Fibroblast of skin of abdomen (primary cell): ENCODE data around the gene C1QTNF3.
A peak's percentile ranks its signal among the peaks of the same experiment; 100 is the strongest.

Experiments used
- DNase-seq: peaks from one replicate; pipeline ENCODE4 v3.0.0-alpha.2; 2013

The C1QTNF3 gene

DNA sequence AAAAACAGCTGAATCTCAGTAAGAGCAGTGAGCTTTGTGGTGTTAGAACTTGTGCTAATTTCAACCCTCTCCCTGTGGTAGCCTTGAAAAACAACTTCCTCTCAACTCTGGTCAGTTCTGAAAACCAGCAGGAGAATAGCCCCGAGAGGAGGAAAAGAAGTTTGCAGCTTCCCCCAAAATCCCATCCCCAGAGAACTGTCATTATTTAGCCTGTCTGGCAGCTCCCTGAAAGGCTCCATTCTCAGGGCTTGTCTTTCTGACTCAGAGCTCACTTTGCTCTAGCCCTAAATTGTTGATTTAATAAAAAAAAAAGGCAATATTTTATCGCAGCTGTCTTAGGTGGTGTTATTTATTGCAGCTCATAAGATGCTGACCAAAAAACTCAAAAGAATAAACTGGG lies 47.1 kb downstream of the C1QTNF3 start:
- DNase-seq = peak; percentile 40

DNA sequence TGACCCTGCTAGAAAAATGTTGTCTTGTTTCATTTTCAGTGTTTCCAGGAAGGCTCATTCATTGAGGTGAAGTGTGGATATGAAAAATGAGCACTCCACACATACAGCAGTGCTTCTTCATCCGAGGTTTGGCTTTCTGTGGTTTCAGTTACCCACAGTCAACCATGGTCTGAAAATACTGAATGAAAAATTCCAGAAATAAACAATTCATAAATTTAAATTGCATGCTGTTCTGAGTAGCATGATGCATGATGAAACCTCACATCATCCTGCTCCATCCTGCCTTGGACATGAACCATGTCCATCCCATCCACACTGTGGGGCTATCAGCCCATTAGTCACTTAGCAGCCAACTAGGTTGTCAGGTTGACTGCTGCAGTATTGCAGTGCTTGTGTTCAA lies 48.2 kb downstream of the C1QTNF3 start:
- peak; percentile 94 for DNase-seq

DNA sequence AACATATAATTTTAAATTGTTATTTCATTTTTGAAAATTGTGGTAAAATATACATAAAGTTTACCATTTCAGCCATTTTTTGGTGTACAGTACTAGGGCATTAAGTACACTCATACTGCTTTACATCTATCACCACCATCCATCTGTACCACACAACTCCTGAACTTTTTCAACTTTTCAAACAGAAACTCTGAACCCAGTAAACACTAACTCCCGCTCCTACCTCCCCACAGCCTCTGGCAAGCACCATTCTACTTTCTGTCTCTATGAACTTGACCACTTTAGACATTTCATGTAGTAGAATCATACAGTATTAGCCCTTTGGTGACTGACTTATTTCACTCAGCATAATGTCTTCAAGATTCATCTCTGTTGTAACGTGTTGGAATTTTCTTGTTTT lies 50.1 kb downstream of the C1QTNF3 start:
- DNase-seq = no peak

DNA sequence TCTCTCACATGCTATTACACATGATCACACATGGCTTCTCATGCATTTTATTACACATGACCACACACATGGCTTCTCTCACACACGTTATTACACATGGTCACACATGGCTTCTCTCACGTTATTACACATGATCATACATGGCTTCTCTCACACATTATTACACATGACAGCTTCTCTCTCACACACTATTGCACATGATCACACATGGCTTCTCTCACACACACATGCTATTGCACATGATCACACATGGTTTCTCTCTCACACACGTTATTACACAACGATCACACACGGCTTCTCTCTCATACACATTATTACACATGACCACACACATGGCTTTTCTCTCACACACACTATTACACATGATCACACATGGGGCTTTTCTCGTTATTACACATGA lies 57.6 kb downstream of the C1QTNF3 start:
- no peak for DNase-seq

DNA sequence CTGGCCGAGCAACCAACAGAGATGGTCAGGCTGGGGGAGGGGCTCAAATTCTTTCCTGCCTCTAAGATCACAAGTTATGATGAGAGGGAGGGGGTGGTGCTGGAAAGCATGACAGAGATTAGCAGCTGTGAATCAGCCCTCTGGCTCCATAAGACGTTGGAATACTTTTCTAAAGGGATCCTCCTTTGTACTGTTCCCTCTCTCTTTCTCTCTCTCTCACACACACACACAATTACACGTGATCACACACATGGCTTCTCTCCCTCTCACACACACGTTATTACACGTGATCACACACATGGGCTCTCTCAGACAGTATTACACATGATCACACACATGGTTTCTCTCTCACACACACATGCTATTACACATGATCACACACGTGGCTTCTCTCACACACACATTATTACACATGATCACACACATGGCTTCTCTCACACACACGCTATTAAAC lies 58.3 kb downstream of the C1QTNF3 start, which contains the start of gene SLC45A2:
TSS of gene SLC45A2 (minus strand) at position 23 of the 454 bp plus-strand sequence. CDS start 110 bp downstream, outside the sequence.
- peak; percentile 75 for DNase-seq

DNA sequence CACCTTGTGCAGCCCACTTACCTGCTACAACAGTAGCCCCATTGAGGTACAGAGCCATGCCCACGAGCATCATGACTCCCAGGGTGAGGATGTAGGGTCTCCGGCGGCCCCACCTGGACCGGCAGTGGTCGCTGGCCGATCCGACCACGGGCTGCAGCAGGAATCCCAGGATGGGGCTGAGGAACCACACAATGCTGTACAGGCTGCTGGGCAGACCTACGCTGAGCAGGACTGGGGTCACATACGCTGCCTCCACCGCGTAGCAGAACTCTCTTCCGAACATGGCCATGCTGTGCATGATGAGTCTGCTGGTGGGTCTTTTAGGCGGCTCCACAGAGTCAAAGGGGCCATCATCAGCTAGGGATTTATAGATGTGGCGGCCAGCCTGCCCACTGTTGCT lies 58.8 kb downstream of the C1QTNF3 start:
- no peak for DNase-seq

DNA sequence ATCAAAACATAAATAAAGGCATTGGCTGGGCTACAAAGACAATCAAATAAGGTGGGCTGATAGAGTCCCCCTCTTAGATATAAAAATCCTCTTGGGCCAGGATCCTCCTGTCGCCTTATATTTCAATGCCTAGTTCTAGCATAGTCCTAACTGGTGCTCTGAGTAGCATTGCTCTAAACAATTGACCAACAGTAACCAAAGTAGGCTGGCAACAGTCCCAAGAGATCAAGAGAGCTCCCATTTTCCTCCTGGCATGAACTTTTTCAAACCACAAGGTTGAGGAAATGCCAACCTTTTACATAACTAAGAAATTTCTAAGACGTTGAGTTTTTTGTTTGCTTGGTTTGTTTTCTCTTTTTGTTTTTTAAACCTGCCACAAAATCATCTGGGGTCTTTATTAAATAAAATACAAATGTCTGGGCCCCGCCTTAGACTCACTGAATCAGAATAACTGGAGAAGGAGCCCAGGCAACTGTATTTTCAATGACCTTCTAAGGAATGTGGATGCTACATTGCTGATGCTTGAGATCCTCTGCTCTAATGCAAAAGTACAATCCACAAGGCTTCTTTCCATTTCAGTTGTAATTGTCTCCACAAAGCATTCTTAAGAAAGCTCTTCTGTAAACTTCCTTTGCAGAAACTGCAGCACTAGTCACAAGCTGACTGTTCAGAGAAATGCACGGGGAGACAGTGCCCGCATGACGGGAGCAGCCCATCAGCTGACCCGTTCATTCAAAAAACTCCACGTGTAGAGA lies 61.4 kb downstream of the C1QTNF3 start:
- DNase-seq = peak; percentile 10

DNA sequence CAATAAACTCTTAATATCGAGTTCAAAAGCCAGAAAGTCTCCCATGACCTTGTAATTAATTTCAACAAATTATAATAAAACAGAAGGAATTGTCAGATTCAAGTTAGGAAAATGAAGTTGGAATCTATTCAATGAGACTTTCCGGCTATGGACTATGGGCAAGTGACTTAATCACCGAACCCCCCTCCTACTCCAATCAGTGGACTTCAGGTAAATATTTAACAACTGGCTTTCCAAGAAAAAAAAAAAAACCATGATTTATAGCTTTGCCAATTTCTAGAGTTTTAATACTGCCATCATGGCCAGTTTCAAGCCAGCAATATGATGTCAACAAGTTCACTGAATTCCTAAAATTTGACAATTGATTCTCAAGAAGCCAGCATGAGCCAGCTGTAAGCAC lies 63.0 kb downstream of the C1QTNF3 start:
- no peak for DNase-seq

DNA sequence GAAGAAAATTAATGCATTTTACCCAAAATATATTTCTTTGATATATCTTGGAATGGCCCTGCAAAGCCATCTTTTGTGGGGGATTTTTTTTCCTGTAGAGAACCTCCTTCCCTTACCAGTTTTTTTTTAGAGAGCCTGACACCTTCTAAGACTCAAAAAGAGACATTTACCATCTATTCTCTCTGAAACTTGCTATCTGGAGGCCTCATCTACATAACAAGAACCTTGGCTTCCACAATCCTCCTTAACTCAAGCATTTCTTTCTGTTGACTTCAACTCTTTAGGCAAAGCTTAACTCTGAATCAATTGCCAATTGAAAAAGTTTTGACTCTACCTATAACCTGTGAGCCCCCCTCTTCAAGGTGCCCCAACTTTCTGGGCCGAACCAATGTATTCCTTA lies 64.7 kb downstream of the C1QTNF3 start:
- no peak for DNase-seq

DNA sequence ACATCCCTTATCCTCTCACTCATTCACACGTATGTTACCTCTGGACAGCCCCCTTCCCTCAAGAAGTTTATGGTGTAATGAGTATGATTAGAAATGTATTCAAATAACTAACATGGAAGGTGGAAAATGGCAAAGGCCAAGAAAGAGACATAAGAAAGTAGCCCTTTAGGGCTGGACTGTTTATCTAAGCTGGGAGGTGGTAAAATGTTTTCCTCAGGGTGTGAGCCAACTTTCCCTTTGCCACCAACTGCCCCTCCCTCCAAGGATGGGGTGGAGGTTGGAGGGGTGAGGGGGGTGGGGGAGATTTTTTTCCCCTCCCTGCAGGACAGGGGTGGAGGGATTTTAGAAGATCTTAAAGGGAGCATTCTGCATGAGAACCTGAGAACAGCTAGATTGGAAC lies 66.7 kb downstream of the C1QTNF3 start:
- DNase-seq = no peak

DNA sequence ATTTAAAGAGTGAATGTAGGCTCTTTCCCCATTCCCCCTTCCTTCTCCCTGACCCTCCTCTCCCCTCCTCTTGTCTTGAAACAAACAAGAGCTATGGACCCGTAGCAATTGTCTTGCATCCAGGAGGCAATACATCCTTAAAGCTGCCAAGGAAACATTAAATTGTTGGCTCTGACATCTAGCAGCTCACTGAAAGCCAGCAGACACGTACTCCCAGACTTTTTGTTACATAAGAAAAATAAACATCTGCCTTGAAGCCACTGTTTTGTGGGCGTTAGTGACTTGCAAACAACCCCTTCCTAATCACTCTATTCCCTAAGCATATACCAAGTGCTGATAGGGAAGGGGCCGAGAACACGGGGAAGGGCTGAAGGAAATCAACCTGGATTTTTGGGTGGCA lies 67.2 kb downstream of the C1QTNF3 start:
- peak; percentile 9 for DNase-seq

DNA sequence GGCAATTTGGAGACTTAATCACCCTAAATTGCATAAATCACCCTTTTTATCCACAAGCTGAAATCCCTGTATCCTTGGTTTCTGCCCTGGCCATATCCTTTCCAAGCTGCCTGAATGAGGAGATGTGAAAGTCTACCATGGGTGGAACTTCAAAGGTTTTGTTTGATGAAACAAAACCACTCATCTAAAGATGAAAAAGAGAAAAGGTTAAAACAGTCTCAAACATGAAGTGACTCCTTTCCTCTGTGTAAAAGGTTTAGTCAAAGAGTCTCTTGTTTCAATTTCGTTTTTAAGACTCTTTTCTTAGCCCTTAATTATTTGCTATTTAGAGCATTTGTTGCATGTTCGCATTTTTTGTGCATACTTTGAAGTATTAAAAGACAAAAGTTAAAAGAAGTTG lies 69.7 kb downstream of the C1QTNF3 start:
- no peak for DNase-seq

DNA sequence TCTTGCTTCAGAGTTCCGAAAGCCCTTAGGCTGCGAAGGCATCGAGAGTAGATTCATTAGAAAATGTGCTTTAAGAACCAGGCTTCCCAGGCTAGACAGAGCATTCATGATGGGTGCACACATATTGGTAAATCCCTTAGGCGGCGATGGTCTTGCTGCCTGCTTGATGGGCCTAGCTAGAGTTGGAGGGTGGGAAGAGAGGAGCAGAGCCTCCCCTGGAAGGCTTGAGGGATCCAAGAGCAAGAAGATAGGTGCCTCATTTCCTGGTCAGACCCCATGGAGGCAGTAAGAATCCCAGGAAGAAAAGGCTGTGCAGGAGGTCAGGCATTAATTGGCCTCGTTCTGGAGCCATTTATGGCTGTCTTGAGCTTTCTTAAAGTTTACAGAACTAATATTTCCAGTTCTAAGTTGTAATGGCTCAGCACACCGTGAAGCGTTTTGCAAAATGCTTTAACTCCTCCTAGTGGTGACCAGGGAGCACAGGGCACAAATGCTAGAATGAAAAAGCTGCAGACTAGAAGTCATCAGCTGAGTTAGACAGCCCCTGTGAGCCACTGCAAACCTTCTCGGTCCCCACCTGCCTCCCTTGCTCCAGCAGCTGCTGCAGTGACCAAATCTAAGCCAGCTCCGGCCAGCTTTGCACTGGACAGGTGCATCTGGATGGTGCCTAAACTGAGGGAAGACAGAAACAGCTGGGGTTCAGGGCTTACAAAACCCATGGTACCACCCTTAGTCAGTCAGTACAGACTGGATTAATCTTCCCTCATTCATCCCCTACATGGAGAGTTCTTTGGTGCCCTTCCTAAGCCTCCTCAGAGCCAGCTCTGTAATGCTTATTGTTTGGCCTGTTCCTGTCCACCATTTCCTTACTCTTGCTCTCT lies 73.2 kb downstream of the C1QTNF3 start:
- DNase-seq = peak; percentile 66

DNA sequence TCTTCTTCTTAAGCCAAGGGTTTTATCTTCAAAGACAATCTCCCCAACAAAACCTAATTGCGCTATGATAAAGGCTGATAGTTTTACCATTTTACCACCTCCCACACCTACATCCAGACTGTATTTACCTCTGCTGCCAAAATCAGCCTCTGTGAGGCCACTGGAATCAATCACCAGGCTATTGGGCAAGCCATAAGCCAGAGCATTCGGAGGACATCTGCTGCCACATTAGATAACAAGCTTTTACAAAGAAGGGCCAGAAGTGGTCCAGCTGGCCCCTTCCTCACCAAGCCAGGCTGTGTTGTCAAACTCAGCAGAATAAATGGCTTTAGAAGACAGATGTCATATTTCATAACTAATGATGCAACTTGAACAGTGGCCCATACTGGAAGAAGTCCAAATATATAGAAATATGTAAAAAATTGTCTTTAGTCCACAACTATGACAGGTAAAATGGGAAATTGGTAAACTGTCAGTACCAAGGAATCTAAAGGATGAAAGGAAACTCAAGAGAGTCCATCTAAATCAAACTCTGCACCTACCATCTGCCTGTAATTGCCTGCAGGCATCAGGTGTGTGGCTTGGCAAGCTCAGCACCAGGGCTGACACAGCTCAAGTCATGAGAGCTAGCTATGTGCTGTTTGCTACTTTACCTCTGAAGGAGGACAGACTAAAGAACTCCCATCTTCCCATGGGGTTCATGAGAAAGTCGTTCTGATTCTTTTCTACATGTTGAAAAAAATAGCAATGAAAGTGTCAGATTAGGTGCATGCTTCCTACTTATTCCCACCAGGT lies 74.6 kb downstream of the C1QTNF3 start:
- DNase-seq = peak; percentile 4
